GM21360 (cell line): Measurements from ENCODE around the gene HPCAL1.

ENCODE experiments used
- ATAC-seq: cut with Tn5 transposase; IDR thresholded peaks from one replicate; pipeline ENCODE4 v1.9.1; 2021; ENCODE audit warnings: mild to moderate bottlenecking, moderate library complexity; ENCODE audit not compliant: unreplicated experiment

The HPCAL1 gene

DNA sequence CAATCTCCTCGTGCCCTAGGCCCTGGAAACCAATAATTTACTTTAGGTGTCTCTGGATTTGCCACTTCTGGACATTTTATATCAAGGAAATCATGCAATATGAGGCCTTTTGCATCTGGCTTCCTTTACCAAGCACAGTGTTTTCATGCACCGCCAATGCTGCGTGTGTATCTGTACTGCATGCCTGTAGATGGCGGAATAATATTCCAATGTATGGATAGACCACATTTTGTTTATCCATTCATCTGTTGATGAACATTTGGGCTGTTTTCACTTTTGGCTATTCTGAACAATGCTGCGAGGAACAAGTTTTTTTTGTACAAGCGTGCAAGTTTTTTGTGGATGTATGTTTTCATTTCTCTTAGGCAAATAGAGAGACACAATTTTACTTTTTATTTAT lies 18.9 kb downstream of the HPCAL1 start:
- ATAC-seq, result no peak

DNA sequence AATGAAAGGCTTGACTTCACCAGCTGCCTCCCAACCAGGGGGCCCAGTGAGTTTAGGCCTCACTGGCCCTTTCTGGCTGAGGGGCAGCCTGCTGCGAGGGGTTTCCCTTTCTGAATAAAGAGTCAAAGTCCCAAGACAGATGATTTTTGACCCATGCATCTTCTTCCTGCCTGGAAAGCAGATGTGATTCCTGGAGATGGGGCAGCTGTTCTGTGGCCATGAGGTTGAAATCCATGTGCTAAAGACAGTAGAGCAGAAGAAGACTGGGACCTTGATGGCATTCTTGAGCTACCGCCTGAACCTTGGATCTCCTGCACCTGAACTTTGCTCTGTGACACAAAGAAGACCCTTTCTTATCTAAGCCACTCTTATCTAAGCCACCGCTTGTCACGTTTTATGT lies 19.8 kb downstream of the HPCAL1 start:
- no peak for ATAC-seq

DNA sequence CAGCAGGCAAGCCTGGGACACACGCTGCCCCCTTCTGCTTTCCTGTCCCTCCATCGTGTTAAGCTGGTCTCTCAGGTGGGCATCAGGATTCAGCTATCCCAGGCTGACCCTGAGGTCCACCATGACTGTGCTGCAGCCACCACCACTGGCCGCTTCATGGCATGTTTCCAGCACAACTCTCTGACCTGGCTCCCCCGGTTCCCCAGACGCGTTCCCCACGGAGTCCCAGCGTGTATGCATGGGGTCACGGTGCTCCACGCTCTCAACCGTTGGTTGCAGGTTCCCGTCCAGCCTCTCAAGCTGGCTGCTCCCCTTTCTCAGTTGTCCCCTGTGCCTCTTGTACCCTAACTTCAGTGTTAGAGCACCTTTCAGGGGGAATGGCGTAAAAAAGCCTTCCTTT lies 20.3 kb downstream of the HPCAL1 start:
- no peak for ATAC-seq

DNA sequence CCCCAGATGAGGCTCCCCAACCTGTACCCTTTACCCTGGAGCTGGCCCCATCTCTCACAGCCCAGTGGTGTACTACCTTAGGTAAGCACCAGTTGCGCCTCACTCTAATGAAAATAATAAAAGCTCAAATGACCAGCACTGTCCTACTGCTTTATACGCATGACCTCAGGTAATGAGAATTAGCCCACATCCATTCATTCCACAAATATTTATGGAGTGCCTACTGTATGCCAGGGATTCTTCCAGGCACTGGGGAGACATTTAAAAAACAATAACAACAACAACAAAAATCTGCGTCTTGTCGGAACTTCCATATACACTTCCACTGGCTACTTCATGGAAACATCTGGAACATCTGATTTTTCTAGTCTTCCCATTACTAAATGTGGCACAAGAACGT lies 20.8 kb downstream of the HPCAL1 start:
- no peak for ATAC-seq

DNA sequence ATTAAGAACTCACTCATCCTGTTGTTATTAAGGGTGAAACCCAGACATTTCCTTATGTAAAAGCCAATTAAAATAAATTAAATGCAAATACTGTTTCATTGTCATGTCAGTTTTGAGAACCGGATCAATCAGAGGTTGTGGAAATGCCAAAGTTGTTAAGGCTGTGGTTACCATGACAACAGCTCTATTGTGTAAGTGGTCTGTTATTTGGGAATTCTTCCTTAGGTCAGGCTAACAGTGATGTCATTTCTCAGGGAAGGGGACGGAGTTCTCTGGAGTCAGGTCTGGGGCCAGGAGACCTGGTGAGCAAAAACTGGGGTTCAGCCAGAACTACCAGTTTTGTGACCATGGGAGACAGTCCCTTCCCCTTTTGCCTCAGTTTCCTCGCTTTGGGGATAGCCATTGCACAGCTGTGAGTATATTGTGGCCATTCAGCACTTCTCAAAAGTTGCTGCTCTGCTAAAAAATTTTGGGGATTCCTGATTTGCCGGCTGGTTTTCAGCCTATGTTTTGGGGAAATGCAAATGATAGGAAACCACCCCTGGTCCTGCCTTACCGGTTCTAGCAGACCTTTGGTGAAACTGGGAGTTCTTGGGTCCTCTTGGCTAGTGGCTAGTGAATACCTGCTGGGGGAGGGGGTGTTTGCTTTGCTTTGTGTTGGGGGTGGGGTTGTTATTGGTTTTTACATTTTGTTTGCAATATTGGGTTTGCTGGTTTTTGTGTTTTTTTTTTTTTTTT lies 21.6 kb downstream of the HPCAL1 start:
- no peak for ATAC-seq

DNA sequence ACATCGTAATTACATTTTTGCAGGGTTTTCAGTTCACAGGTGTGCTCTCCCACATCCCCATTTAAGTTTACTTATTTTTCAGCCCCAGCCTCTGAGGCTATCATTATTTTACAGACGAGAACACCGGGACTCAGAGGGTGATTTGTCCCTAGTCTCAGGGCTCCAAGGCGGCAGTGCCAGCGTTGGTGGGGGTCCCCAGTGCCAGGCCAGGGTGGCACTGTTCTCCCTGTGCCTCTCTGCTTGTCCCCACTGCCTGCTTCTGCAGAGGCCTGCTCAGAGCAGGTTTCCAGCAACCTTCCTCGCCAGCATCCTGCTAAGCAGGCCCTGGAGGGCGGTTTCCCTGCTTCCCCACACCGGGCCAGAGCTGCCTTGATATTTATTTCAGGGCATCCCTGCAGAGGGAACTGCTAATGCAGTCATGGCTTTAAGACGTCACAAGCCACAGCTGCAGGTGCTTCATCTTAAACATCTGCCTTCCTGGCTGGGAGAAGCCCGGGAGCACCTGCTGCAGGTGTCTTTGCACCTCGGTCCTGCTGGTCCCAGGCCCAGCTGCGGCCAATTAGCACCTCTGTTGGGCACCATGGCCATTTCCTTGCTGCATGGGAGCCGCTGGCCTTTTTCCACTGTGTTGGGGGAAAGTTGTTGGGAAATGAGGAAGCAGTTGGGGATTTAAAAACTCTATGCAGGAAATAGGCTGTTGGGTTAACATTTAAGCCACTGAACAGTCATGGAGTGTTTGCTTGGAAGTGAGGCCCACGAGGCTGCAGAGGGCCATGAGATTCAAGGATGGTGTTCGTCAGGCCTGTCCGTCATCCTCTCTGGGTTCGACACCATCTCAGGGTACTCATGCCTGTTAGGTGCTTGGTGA lies 22.8 kb downstream of the HPCAL1 start:
- no peak for ATAC-seq

DNA sequence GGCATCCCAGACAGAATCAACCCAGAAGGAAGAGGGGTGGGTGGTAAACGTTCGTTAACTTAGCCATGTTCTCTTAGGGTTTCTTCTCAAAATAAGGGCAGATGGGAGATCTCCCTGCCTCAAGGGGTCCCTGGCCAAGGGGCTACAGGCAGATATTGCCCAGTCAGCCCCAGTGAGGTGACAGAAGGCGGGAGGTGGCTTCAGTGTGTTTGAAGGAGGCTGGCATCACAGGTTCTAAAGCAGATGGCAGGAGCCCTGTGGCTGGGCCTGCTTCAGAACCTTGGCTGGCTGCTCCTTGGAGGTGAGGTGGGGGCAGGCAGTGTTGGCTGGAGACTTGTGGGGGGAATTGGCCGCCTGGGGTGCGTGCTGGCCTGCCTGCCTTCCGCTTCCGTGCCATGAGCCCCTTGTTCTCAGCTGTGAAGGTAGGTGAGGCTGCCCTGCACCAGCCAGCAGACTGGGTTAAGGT lies 23.5 kb downstream of the HPCAL1 start:
- ATAC-seq, result no peak

DNA sequence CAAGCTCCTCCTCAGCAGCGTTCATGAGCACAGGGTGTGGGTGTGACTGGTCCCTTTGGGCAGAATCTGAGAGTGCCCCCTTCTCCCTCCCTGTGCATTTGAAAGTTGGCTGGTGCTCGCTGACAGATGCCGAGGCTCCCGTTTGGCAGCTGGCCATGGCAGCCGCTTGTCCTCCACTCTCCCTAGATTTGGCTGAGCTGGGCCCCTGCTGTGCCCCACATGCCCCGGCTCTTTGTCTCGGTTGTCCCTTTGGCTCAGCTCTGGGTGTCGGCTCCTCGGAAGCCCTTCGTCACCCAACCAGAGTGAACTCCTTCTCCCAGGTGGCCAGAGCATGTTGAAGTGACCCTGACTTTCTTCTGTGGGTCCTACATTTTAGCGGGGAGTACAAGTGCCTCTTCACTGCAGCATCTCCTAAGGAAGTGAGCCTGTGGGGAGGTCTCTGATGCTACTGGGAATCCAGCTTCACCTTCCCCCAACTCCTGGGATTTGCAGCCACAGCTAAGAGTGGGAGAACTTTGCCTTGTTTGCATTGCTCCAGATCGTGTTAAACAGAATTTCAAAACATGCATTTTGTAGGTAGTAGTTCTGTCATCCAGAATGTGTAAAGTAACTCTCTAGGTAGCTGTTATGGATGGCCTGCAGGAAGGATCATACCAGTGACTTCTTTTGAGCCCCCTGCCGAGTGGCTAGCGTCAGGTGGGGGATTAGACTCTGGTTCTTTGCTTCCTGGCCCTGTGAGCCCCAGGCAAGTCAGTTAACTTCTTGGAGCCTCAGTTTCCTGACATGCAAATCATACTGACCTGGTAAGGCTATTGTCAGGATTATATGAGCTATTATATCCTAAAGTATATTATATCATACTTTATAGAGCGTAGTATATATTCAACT lies 24.2 kb downstream of the HPCAL1 start:
- no peak for ATAC-seq

DNA sequence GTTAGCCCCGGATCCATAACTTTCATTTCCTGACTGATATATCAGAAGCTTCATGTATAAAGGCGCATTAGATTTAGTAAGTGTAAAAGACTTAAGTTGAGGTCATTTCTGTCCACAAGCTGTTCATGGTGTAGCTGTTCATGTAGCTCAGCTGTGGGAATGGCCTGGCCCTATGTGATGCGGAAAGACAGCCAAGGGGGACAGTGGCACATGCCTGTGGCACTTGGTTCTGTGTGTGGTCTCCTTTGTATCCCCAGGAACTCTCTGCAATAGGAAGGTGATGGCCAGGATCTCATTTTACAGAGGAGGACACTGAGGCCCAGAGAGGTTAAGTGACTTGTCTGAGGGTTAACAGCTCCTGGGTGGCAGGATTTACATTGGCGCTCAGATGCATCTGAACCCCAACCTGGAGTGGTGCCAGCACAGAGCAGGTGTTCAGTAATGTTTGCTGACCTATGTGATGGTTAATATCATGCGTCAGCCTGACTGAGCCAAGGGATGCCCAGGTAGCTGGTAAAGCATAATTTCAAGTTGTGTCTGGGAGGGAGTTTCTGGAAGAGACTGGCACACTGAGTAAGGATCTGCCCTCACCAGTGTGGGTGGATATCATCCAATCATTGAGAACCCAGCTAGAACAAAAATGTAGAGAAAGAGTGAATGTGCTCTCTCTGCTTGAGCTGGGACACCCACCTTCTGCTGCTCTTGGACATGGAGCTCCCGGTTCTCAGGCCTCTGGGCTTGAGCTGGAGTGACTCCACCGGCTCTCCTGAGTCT lies 25.4 kb downstream of the HPCAL1 start:
- ATAC-seq, result no peak

DNA sequence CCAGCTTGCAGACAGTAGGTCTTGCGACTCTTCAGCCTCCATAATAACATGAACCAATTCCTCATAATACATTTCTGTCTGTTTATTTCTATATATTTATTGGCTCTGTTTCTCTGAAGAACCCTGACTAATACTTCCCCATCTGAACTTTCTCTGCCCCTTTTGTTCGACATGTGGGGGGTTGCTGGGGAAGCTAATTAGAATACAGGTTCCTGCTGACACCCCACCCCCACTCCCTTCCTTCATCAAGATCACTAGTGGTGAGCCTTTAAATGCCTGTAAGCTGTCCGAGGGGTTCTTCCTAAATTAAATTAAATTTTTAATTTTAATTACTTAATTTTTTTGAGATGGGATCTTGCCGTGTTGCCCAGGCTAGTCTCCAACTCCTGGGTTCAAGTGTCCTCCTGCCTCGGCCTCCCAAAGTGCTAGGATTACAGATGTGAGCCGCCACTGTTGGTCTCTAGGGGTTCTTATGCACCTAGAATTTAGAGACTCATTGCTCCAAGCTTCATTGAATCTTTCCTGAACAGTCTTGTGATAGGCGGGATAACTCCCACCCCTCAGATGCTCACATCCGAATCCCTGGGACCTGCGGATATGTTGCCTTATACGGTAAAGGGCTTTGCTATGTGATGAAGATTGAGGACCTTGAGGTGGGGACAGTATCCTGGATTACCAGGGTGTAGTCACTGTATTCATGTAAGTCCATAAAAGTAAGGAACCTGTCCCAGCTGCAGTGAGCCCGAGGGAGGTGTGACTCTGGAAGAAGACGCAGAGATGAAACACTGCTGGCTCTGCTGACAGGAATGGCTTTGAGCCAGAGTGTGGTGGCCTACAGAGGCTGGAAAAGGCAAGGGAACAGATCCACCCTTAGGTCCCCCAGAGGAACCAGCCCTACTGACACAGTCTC lies 26.2 kb downstream of the HPCAL1 start:
- ATAC-seq, result no peak

DNA sequence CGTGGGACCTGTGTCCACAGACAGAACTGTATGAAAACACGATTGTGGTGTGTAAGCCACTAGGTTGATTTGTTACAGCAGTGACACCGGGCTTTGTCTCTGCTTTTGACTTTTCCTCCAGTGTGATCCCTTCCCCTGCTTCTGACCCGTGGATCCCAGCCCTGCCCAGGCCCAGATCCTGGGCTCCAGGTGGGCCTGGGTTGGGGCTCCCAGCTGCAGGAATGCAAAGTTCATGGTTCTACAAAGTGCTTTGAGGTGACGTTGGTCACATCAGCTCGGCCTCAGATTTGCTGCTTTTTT lies 26.8 kb downstream of the HPCAL1 start:
- ATAC-seq, result no peak

DNA sequence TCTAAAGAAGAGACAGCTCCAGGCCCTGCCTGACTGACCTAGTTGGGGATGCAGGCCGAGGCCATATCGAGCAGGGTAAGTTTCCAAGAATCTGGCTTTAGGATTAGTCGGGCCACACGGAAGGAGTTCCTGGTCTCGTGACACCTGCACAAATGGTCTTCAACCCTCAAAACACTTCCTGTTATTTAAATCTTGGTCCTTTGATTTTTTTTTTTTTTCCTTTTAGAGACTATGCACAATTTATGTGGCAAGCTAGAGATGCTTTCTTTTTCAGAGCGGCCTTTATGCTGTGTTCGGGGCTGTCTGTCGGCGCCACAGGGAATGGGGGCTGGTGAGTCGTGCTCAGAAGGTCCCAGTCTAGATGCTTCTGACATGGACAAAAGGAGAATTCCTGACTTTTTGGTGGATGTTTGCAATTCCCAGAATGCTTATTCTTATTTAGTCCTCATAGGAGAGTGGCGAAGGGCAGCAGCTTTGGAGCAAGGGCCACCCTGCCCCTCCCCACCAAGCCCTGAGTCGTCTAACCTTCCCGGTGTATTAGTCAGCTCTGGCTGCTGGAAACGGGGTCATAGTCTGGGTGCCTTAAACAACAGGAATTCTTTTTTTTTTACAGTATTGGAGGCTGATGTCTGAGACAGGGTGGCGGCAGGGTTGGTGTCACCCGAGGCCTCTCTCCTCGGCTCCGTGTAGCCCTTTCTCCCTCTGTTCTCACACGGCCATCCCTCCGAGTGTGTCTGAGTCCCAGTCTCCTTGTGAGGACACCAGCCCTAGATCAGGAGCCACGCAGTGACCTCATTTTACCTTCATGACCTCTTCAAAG lies 27.4 kb downstream of the HPCAL1 start:
- ATAC-seq, result no peak

DNA sequence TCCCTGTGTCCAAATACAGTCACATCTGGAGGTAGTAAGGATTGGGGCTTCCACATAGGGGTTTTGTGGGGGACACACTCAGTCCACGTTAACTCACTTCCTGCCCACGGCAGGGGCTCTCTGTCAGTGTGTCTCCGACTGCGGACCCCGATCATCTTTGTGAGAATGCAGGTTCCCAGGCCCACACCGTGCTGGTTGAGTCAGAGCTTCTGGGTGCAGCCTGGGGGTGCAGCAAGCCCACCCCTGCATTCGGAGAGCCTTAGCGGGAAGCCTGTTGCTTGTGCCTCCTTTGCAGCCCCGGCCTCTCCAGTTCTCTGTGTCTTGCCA lies 28.0 kb downstream of the HPCAL1 start:
- ATAC-seq, result no peak

DNA sequence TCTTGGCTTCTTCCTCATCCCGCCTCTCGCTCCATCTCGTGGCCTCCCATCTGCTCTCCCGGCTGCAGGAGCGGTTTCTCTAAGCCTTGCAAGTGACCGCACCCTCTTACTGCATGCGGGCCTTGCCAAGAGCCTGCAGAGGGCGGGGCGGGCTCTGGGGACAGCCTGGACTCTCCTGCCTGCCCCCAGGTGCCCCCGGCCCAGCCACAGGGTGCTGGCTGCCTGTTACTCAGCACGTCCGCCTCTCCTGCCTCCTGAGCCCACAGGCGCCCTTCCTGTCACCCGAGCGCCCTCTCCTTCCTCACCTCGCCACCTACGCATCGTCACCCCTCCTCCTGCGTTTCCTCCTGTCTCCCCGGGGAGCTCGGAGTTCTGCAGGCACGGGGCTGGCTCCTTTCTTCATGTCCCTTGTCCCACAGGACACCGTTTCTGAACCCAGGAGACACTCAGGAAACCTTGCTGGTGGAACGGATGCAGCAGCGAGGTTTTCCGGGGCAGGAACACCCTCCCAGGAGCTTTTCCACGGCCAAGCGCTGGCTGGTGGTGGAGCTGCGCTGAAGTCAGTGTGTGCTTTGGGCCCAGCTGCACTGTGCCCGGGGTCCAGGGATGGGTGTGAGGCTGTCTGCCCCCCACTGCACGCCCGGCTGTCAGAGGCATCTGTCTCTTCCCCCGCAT lies 28.5 kb downstream of the HPCAL1 start:
- peak; percentile 54 for ATAC-seq

DNA sequence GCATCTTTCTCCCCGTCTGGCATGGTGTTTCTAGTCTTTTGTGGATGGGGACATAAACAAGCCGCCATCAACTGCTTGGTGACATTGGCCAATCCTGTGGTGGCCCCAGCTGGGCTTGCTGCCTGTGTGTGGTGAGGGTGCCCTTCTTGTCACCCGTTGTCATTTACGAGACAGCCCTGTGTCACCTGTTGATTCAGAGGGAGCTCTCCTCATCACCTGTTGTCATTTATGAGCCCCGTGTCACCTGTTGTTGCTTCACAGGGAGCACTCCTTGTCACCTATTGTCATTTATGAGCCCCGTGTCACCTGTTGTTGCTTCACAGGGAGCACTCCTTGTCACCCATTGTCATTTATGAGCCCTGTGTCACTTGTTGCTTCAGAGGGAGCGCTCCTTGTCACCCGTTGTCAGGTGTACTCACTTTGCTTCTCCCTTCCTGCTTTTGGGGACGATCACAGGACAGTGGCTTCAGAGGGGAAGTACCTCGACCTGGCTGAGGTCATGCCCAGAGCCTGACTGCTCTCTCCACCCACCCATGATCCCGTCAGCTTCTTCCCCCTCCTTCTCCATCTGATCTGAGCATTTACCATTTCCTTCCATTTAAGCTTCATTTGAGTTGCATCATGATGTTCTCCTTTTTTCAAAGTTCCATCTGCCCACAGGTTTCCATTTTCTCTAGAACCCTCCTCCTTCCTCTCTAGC lies 29.1 kb downstream of the HPCAL1 start:
- peak; percentile 53 for ATAC-seq

DNA sequence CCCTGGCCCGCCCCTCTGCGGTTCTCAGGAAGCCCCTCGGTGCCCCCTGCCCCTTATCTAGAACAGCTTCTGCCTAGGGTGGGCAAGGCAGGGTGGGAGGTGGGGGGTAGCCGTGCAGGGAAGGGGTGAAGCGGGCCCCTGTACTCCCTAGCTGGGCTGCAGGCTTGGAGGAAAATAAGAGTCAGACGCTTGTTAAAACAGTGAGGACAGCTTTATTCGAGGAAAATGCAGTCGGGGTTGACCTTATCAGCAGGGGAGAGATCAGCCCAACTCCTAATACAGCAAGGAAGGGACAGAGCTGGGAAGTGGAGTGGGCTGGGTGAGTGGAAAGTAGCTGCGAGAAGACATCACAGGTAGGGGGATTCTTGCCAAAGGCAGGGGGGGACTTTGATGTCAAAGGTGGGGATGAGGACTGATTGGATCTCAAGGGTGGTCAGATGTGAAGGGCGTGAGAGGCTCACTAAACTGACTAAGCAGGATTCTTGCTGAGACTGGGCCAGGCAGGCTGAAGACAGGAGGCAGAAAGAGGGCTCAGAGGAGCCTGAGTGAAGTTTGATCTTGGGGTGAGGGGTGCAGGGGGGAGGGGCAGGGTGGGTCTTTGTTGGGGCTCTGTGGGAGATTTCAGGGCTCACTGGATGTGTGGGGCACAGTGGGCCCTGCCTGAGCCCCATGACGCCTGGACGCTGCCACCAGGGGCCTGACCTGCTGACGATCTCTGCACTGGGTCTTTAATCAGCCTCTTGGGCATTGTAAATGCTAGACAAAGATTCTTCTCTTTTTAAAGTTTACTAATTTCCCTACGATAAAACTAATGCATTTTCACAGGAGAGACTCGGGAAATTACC lies 29.9 kb downstream of the HPCAL1 start:
- ATAC-seq, result no peak

DNA sequence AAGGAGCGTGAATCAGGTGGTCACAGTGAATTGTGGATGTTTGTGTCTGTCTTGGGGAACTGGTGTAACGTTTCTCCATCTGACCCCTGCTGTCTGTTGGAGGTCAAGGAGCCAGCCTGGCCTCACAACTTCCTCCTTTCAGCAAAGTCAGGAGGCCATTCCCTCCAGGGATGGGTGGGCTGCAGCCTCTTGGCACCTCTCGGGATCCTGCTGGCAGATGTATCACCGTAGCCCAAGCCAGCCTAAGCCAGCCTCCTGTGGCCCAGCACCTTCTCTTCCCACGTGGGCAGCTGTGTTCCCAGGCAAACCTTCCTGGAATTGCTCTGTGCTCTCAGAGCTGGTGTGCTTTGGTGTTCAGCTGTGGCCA lies 30.5 kb downstream of the HPCAL1 start:
- ATAC-seq, result no peak
